Raji (cell line): ENCODE results near the gene AGPAT4.

Experiments
- POLR2A ChIP-seq: IDR thresholded peaks from 2 replicates; pipeline ENCODE4 v1.6.1; 2011; ENCODE audit warnings: low read depth, low read length, control low read depth; ENCODE audit not compliant: insufficient read depth

The AGPAT4 gene

GRCh38 chr6:161171207-161171606 is 102.7 kb downstream of the AGPAT4 start:
- no peak for TF ChIP-seq POLR2A

GRCh38 chr6:161169696-161170095 is 104.2 kb downstream of the AGPAT4 start:
- no peak for TF ChIP-seq POLR2A

- no peak for TF ChIP-seq POLR2A
Measured at GRCh38 chr6:161169035-161169434, 104.8 kb downstream of the AGPAT4 start.

- no peak for TF ChIP-seq POLR2A
Measured at GRCh38 chr6:161168281-161168891, 105.5 kb downstream of the AGPAT4 start.

GRCh38 chr6:161166677-161167076 is 107.2 kb downstream of the AGPAT4 start:
- no peak for TF ChIP-seq POLR2A

GRCh38 chr6:161166176-161166575 is 107.7 kb downstream of the AGPAT4 start:
- no peak for TF ChIP-seq POLR2A

- TF ChIP-seq POLR2A = no peak
Measured at GRCh38 chr6:161164182-161164625, 109.7 kb downstream of the AGPAT4 start.

- no peak for TF ChIP-seq POLR2A
Measured at GRCh38 chr6:161163466-161164181, 110.2 kb downstream of the AGPAT4 start.

- no peak for TF ChIP-seq POLR2A
Measured at GRCh38 chr6:161162722-161163121, 111.1 kb downstream of the AGPAT4 start.

- TF ChIP-seq POLR2A = no peak
Measured at GRCh38 chr6:161161889-161162624, 111.8 kb downstream of the AGPAT4 start.

- no peak for TF ChIP-seq POLR2A
Measured at GRCh38 chr6:161161121-161161520, 112.7 kb downstream of the AGPAT4 start.

- no peak for TF ChIP-seq POLR2A
Measured at GRCh38 chr6:161154796-161155335, 119.0 kb downstream of the AGPAT4 start.

- TF ChIP-seq POLR2A = no peak
Measured at GRCh38 chr6:161153725-161154124, 120.1 kb downstream of the AGPAT4 start.

- TF ChIP-seq POLR2A = no peak
Measured at GRCh38 chr6:161152907-161153662, 120.8 kb downstream of the AGPAT4 start.

GRCh38 chr6:161152527-161152862 is 121.4 kb downstream of the AGPAT4 start:
- TF ChIP-seq POLR2A = no peak
